Kidney (tissue), 22 donors: ENCODE data around the gene PLAAT2. TPM values are rescaled to one million over a fixed set of nuclear protein-coding genes. Genes with fewer than 3 reads are reported as not detected.

Experiments used
- DNase-seq, 5 donors: peaks; one replicate each; pipeline ENCODE4 v3.0.0-alpha.2; 2013 to 2020
- FAIRE-seq: peaks from 2 replicates; lab custom pipeline; 2012; peaks lifted over from hg19 to GRCh38; lab: Jason Lieb, UNC
- H3K27ac ChIP-seq, 2 donors: one replicate each; pipeline ENCODE4 v1.7.0; 2013; ENCODE audit warnings: low read depth in 2 of 2, low read length in 2 of 2, inconsistent platforms in 1 of 2
- H3K27me3 ChIP-seq: one replicate; pipeline ENCODE4 v1.7.1; 2013; ENCODE audit warnings: low read length, inconsistent platforms; ENCODE audit not compliant: control insufficient read depth, insufficient read depth
- H3K36me3 ChIP-seq, 3 donors: one replicate each; pipeline versions ENCODE4 v1.7.0 to v1.7.1; 2013; ENCODE audit warnings: low read length in 3 of 3, control low read depth in 1 of 3, inconsistent platforms in 1 of 3; ENCODE audit not compliant: insufficient read depth in 3 of 3, control insufficient read depth in 2 of 3
- H3K4me1 ChIP-seq, 3 donors: one replicate each; pipeline versions ENCODE4 v1.7.0 to v1.7.1; 2013; ENCODE audit warnings: low read length in 3 of 3, inconsistent platforms in 1 of 3, low read depth in 1 of 3; ENCODE audit not compliant: control insufficient read depth in 2 of 3, insufficient read depth in 2 of 3
- H3K4me3 ChIP-seq, 3 donors: one replicate each; pipeline versions ENCODE4 v1.7.0 to v1.8.1; 2013; ENCODE audit warnings: low read length in 3 of 3, control low read depth in 1 of 3, inconsistent platforms in 1 of 3
- H3K9ac ChIP-seq, 3 donors: one replicate each; pipeline versions ENCODE4 v1.7.0 to v1.7.1; 2013; ENCODE audit warnings: low read length in 3 of 3, control low read depth in 1 of 3, inconsistent platforms in 1 of 3
- H3K9me3 ChIP-seq, 3 donors: one replicate each; pipeline versions ENCODE4 v1.7.0 to v1.7.1; 2013; ENCODE audit warnings: low read length in 3 of 3, control low read depth in 1 of 3, inconsistent platforms in 1 of 3; ENCODE audit not compliant: control insufficient read depth in 2 of 3, insufficient read depth in 1 of 3
- intact Hi-C: fragments of 100-400 bp; cut with DNase I; formaldehyde crosslinking; loops from one replicate; pipeline ENCODE4 v1.11.1; 2022
- long read RNA-seq, 10 donors: library from polyadenylated mRNA in 1 of 10; unstranded in 1 of 10; transcript quantifications; one replicate each; pipeline ENCODE4 v2.0.0 and lab custom pipeline, GENCODE V29; 2021 to 2026
- polyA plus RNA-seq: library from polyadenylated mRNA; stranded (reverse); fragments of 350-450 nt; fragmentation: Illumina TruSeq; extraction: RNeasy Lipid Tissue Mini Kit (QIAGEN cat#74804); gene quantifications from one replicate; pipeline ENCODE4 v1.2.3, GENCODE V29; 2014; ENCODE audit warnings: low read depth, low replicate concordance; ENCODE audit not compliant: insufficient read depth
- total RNA-seq: library from RNA; stranded (reverse); fragmentation: NEBNext Ultra II Directional; extraction: Animal tissue kit (Norgen Biotek cat#: 25700); gene quantifications from one replicate; pipeline ENCODE4 v1.2.1, GENCODE V29; 2021
- TF ChIP-seq, protein P1 (sequence below): IDR thresholded peaks from 3 replicates; pipeline ENCODE4 v1.5.1; 2012; ENCODE audit warnings: mild to moderate bottlenecking, moderate library complexity, borderline replicate concordance; ENCODE audit not compliant: insufficient read depth; ENCODE audit errors: extremely low read depth
- donor health status: control.
- donor health status: control.
- donor health status: control.
- donor health status: control.
- donor health status: control.
- donor health status: DM: yes; HTN: yes; CAD: no.
- donor health status: Normal renal cell carcinoma (clear cell type).

PLAAT2 gene
- total RNA-seq (1.3 TPM), polyA plus RNA-seq (49.5 TPM)
- long read RNA-seq, donor 1, result 0 reads
- long read RNA-seq, donor 2, result 0 reads
- long read RNA-seq, donor 3, result 0 reads
- long read RNA-seq, donor 4, result 0 reads
- long read RNA-seq, donor 5, result 0 reads
- long read RNA-seq, donor 6, partial matches to known transcripts, result 0 of 1 reads
- long read RNA-seq, donor 6, other reads (novel, unspliced or antisense), result 0 of 1 reads
- long read RNA-seq, donor 7, partial matches to known transcripts, result 0 of 2 reads
- long read RNA-seq, donor 7, other reads (novel, unspliced or antisense), result 1 of 2 reads
- long read RNA-seq, donor 8, result 0 reads
- long read RNA-seq, donor 9, result 0 reads
- long read RNA-seq, donor 10, partial matches to known transcripts, result 0 of 1 reads
- long read RNA-seq, donor 10, other reads (novel, unspliced or antisense), result 0 of 1 reads

GRCh38 chr11:63563201-63564055, at the start of gene PLAAT2:
TSS of gene PLAAT2 (minus strand) at chr11:63563379. CDS start at chr11:63563324, 55 bp downstream.
- H3K27ac ChIP-seq, result peak within 1 kb of the TSS in 1 of 2 donors; percentile 7

GRCh38 chr11:63612181-63612580, 49.0 kb upstream of the PLAAT2 start:
- Histone ChIP-seq H3K4me1 (peaks cover 0 to 21% (median 13%) of the 10 kb centered on the region in 3 donors), H3K27ac (peak overlapping the region in 1 of 2 donors; percentile 23)
- TF ChIP-seq, protein P1, sequence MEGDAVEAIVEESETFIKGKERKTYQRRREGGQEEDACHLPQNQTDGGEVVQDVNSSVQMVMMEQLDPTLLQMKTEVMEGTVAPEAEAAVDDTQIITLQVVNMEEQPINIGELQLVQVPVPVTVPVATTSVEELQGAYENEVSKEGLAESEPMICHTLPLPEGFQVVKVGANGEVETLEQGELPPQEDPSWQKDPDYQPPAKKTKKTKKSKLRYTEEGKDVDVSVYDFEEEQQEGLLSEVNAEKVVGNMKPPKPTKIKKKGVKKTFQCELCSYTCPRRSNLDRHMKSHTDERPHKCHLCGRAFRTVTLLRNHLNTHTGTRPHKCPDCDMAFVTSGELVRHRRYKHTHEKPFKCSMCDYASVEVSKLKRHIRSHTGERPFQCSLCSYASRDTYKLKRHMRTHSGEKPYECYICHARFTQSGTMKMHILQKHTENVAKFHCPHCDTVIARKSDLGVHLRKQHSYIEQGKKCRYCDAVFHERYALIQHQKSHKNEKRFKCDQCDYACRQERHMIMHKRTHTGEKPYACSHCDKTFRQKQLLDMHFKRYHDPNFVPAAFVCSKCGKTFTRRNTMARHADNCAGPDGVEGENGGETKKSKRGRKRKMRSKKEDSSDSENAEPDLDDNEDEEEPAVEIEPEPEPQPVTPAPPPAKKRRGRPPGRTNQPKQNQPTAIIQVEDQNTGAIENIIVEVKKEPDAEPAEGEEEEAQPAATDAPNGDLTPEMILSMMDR, result no peak

More at GRCh38 chr11:63563201-63564055, at the start of gene PLAAT2:
- Histone ChIP-seq H3K9me3 (no peaks in the 10 kb centered on the region), H3K36me3 (no peaks in the 10 kb centered on the region), H3K9ac (no peak within 1 kb of the TSS), H3K27me3 (no peaks in the 10 kb centered on the region), H3K4me1 (peaks cover 0 to 20% (median 15%) of the 10 kb centered on the region in 3 donors), H3K4me3 (no peak within 1 kb of the TSS)
- intact Hi-C loops, result no loop called here
- FAIRE-seq (no peak), DNase-seq (no peak)
- TF ChIP-seq, protein P1, result no peak

GRCh38 chr11:63611395-63611747, 48.2 kb upstream of the PLAAT2 start:
- TF ChIP-seq, protein P1, result no peak
- DNase-seq (no peak), FAIRE-seq (no peak)
- Histone ChIP-seq H3K4me1 (peaks cover 0 to 21% (median 13%) of the 10 kb centered on the region in 3 donors), H3K9me3 (no peaks in the 10 kb centered on the region), H3K9ac (no peak overlapping the region), H3K27me3 (no peaks in the 10 kb centered on the region), H3K4me3 (no peak overlapping the region), H3K36me3 (no peaks in the 10 kb centered on the region), H3K27ac (no peak overlapping the region)
- intact Hi-C loops, result no loop called here

More at GRCh38 chr11:63612181-63612580, 49.0 kb upstream of the PLAAT2 start:
- Histone ChIP-seq H3K4me3 (peak overlapping the region in 1 of 3 donors; percentile 65), H3K9ac (no peak overlapping the region), H3K27me3 (no peaks in the 10 kb centered on the region), H3K36me3 (no peaks in the 10 kb centered on the region), H3K9me3 (no peaks in the 10 kb centered on the region)
- intact Hi-C loops, result no loop called here
- no peak for FAIRE-seq
- no peak for DNase-seq
